ENCODE measurements around the gene GLS.
"Not testable (repeated sequence)": the region's sequence is repeated elsewhere in the genome, so short reads cannot be mapped to it uniquely, and the experiment has no call there.

The GLS gene

GRCh38 chr2:190938771-190939335, 58.2 kb downstream of the GLS start:
- no peak for DNase-seq

- no peak for DNase-seq
Measured at GRCh38 chr2:190940454-190940853, 59.8 kb downstream of the GLS start.

DNA sequence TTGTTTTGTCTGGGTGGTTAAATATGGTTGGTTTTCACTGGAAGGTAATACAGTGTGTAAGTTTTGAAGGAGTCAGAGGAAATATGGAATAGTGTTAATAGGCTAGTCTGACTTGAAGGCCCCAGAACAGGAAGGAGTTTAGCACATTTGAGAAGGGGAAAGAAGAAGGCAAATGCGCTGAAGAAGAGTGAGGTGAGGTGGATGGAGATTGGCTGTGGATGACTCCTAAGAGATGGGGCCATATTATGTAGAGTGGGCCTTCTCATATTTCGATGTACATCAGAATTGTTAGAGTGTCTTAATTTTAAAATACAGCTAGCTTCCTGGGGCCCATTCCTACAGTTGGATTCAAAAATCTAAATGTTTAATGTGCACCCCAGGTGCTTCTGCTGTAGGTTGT, 61.0 kb downstream of the GLS start:
- DNase-seq = no peak

- no peak for DNase-seq
Measured at GRCh38 chr2:190942697-190943096, 62.1 kb downstream of the GLS start.

GRCh38 chr2:190943706-190944105, 63.1 kb downstream of the GLS start:
- no peak for DNase-seq

DNA sequence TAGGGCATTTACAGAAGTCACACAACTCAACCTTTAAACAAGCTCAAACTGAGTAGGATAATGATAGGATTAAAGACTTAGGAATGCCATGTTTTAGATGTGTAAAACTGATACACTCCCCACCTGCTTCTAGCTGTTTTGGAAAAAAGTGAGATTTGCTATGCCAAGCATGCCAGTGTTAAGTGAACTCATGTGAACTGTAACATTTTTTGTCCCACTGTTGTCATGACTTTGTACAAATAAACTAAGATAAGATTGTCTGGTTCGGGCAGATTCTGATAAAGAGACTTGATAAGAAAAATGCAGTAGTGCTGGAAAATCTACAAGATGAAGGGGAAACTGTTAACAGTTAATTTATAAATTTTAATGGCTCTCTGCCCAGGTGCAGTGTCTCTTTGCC, 66.5 kb downstream of the GLS start:
- no peak for DNase-seq

DNA sequence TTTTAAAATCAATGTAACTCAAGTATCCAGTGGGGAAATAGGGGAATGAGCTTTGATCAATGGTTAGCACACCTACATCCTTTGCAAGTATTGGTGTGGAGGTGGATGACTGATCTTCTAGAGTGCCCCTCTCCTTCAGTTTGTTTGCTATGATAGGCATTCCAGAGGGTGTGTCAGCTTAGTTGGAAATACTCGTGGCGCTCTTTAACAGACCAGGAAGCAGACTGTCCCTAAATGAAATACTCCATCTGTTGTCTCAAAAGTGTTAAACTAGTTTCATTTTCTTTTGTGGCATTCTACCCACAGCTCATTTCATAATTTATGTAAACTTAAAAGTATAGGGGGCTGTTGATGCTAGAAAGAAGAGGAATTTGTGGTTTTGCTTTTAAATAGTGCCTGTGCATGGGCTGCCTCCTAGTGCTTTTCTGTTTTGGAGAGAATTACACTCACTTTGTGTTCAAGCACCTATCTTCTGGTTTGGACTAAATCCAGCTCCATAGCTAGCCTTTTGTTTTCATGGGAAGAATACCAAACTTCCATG, 67.2 kb downstream of the GLS start:
- DNase-seq = no peak

DNA sequence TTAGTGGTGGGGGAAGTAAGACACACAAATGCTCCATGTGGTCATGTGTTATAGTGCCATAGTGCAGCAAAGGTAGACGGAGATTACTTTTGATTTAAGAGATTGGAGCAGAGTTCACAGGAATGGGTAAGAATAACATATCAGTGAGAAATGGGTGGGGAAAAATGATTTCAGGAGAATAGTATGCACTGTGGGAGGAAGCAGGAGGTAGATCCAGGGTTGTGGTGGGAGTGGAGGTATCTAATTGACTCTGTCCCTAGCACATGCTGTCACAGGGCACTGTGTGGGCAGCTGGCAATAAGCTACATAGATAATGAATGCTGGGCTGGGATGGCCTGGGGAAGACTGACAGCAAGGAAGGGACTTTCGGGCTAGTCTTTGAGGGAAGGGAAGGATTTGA, 68.0 kb downstream of the GLS start:
- no peak for DNase-seq

DNA sequence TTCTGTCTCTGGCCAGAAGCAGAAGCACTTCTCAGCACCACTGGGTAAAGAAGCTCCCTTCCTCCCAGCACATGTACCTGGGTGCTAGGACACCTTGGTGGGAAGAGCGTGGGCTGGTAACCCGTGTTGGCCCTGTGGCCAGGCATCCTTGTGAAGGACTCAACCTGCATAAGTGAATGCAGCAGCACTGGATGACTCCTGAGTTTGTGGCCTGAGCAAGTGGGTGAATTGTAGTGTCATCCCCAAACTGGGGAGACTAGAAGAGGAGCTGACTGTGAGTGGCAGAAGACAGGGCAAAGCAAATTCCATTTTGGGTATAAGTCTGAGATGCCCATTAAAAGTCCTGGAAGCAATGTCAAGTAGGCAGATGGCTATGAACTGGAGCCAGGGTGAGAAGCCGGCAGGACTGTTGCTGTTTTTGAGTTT, 70.0 kb downstream of the GLS start:
- DNase-seq = no peak

- no peak for DNase-seq
Measured at GRCh38 chr2:190953257-190953656, 72.6 kb downstream of the GLS start.

DNA sequence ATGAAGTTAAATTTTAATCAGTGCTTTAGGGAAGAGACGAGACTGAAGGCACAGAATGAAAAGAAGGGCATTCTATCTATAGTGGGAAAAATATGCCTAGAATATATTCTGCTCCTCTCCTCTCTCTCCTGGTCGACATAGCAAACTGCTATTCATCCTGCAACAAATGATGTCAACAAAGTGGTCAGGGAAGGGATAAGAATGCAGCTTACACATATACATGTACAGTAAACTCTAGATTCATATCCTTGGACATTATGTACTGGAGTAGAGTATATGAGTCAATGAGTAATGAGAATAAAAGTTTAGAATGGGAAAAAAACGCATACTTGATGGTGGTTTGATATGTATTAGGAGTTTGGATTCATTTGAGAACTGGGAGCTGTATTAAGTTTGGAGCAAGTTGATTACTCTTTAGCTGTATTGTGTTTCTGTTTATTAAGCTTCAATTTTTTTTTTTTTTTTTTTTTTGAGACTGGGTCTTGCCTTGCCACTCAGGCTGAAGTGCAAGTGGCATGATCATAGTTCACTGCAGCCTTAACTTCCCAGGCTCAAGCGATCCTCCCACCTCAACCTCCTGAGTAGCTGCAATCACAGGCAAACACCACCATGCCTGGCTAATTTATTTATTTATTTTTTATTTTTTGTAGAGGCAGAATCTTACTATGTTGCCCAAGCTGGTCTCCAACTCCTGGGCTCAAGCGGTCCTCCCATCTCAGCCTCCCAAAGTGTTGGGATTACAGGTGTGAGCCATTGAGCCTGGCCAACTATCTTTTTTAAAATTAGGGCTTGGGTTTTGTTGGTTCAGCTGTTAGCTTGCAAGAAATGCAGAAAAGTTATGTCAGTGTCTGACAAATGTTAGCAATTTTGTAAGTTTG, 79.5 kb downstream of the GLS start:
- DNase-seq = no peak

GRCh38 chr2:190961117-190961516, 80.5 kb downstream of the GLS start:
- DNase-seq = not testable (repeated sequence)

DNA sequence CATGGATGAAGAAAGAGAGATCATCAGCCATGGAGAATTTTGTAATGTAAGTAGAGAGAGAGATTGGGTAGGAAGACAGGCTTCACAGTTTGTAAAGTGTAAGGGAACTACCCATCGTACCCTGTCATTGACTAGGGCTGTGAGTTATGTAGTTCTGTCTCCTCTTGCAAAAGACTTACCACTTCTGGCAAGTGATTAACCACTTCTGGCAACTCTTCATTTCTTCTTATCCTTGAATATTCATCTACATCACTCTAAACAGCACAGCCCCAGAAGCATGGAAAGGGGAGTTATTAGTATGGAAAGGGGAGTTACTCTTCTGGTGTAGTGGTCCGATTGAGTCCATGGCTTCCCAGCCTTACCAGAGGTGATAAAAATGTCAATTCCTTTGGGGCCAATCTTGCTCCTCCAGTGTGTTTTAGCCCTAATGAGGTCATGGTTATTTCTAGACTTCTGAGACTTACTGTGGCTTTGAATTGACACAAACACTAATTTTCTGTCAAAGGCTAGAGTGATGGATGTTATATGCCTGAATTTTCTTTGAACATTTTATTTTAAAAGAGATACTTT, 81.4 kb downstream of the GLS start:
- DNase-seq = no peak

DNA sequence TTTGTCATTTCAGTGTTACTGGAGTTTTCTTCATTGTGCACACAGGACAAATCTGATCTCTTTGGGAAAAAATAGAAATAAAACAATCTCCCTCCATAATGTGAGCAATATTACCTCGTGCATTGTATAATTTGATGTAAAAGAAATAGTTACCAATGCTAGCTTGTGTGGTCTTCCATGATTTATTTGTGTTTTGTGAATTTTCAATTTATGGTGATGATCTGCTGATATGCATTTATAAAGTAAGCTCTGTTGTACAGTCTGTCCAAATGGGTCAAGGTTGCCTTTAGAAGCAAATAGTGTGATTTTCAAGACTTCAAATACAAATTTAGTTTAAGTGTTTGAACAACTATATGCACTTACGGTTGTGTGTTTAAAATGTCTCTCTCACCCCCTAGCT, 82.5 kb downstream of the GLS start:
- no peak for DNase-seq

DNA sequence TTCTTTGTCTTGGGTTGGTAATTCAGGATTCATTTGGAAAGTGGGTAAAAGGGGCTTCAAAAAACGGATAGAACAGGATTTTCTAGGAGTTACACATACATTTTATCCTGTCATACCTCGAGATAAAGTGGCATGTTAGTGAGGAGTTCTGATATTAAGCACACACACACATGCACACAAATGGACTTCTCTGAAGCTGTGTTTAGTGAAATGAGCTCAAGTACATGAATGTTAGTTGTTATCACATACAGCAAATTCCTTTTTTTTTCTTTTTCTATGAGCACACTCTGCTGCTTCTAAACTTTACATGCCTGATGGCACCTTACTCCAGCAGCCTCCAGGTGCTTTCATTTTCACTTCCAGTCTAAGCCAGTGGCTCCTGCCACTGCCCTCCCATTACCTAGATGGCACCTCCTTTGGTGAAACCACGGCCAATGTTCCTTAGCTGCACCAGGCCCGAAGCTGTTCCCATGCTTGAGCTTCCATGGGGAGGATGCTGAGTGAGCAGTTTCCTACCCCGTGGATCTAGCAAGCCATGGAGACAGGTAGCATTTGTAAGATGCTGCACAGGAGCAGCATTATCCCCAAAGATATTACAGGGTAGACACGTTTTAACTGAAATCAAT, 83.7 kb downstream of the GLS start:
- DNase-seq = no peak

DNA sequence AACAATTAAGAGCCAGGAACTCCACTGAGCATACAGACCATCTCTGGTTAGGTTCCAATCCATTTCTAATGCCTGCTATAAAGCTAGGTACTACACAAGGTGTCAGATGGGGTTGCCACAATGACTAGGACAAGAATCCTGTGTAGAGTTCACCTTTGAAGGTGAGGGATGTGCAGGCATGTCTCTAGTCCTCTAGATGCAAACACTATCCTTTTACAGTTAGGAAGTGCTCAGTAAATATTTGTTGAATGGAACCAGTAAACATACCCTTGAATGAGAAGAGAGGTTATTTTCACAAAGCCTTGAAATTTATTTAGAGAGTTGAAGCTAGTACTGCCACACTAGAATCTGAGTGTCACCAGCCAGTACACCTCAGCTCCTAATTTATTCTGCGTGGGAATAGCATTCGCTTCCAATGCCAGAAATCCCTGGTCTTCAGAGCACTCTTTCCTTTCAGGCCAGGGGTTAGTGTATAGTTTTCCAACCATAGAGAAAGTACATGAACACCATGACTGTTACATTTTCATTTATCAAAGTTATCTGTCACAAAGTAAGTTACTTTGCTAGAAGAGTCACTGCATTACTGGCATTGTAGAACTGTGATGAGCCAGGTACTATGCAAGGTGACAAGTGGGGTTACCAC, 85.1 kb downstream of the GLS start:
- no peak for DNase-seq

DNA sequence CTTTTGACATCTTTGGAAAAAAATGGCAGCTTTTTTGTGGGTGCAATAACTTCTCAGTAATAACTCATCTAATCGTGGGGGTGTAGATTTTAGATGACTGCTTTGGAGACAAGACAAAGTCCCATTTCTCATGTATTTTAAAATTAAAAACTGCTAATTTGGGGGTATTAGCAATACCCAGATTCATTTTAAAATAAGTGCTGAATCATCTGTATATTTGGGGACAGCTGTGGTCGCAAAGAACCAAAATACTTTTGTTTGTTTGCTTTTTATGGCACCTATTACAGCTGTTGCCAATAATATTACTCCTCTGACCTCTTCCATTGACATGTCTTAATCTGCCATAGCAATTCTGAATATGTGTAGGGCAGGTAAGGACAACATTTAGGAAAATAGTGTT, 87.9 kb downstream of the GLS start:
- no peak for DNase-seq

GRCh38 chr2:190970160-190970559, 89.5 kb downstream of the GLS start:
- no peak for DNase-seq

GRCh38 chr2:190970873-190971506, 90.4 kb downstream of the GLS start:
- DNase-seq = no peak

GRCh38 chr2:190972213-190972612, 91.6 kb downstream of the GLS start:
- DNase-seq = no peak

GRCh38 chr2:190972846-190973245, 92.2 kb downstream of the GLS start:
- no peak for DNase-seq

- DNase-seq = no peak
Measured at GRCh38 chr2:190973262-190973661, 92.6 kb downstream of the GLS start.
